Measurements from ENCODE around the gene FAM222A.
A peak's percentile ranks its signal among the peaks of the same experiment; 100 is the strongest.

The FAM222A gene

GRCh38 chr12:109713187-109714070 lies at the start of gene FAM222A:
Gene FAM222A, plus strand, starts transcription at chr12:109713825. Its CDS starts 30,322 bp downstream, at chr12:109744147.
- peak; percentile 96 to 97 for DNase-seq

- DNase-seq = no peak
These were observed 49.2 kb upstream of the FAM222A start for GRCh38 chr12:109664402-109664801.

- no peak for DNase-seq
These were observed 47.6 kb upstream of the FAM222A start for GRCh38 chr12:109666068-109666467.

GRCh38 chr12:109670731-109671130 lies 42.9 kb upstream of the FAM222A start:
- DNase-seq = no peak

GRCh38 chr12:109671502-109671901 lies 42.1 kb upstream of the FAM222A start:
- DNase-seq = no peak

- no peak for DNase-seq
These were observed 40.2 kb upstream of the FAM222A start for GRCh38 chr12:109673379-109673778.

GRCh38 chr12:109673884-109674283 lies 39.7 kb upstream of the FAM222A start:
- DNase-seq = no peak

- no peak for DNase-seq
These were observed 38.2 kb upstream of the FAM222A start for GRCh38 chr12:109675411-109675810.

- DNase-seq = no peak
These were observed 36.3 kb upstream of the FAM222A start for GRCh38 chr12:109677279-109677691.

- no peak for DNase-seq
These were observed 34.9 kb upstream of the FAM222A start for GRCh38 chr12:109678719-109679118.

GRCh38 chr12:109679501-109680263 lies 33.9 kb upstream of the FAM222A start:
- no peak for DNase-seq

- no peak for DNase-seq
These were observed 33.2 kb upstream of the FAM222A start for GRCh38 chr12:109680264-109681005.

GRCh38 chr12:109681986-109682707 lies 31.5 kb upstream of the FAM222A start:
- no peak for DNase-seq

- no peak for DNase-seq
These were observed 30.9 kb upstream of the FAM222A start for GRCh38 chr12:109682708-109683060.

- no peak for DNase-seq
These were observed 30.3 kb upstream of the FAM222A start for GRCh38 chr12:109683316-109683715.

GRCh38 chr12:109685574-109686447 lies 27.8 kb upstream of the FAM222A start:
- no peak for DNase-seq

GRCh38 chr12:109686523-109686922 lies 27.1 kb upstream of the FAM222A start:
- no peak for DNase-seq

GRCh38 chr12:109687250-109687649 lies 26.4 kb upstream of the FAM222A start:
- no peak for DNase-seq

GRCh38 chr12:109689426-109689825 lies 24.2 kb upstream of the FAM222A start:
- DNase-seq = no peak

GRCh38 chr12:109693160-109693559 lies 20.5 kb upstream of the FAM222A start:
- no peak for DNase-seq
